Measurements from ENCODE around the gene FAM227B.

GRCh38 chr15:49439678-49440395 lies 180.8 kb downstream of the FAM227B start:
- TF ChIP-seq CTCF (IDR thresholded peaks at IDR 0.05) (no peak), EP300 (IDR thresholded peaks at IDR 0.05) (no peak), POLR2A (IDR thresholded peaks at IDR 0.05) (no peak), POLR2AphosphoS5 (IDR thresholded peaks at IDR 0.05) (no peak)
